Germinal center (tissue), 1 donor: Measurements from ENCODE around the gene SRSF9.
A peak's percentile ranks its signal among the peaks of the same experiment; 100 is the strongest.
"Not testable (repeated sequence)": the region's sequence is repeated elsewhere in the genome, so short reads cannot be mapped to it uniquely, and the experiment has no call there.

ENCODE experiments used
- DNase-seq: peaks from one replicate; pipeline ENCODE4 v3.0.0; 2012; ENCODE audit warnings: mixed read lengths, low spot score

Gene SRSF9

DNA sequence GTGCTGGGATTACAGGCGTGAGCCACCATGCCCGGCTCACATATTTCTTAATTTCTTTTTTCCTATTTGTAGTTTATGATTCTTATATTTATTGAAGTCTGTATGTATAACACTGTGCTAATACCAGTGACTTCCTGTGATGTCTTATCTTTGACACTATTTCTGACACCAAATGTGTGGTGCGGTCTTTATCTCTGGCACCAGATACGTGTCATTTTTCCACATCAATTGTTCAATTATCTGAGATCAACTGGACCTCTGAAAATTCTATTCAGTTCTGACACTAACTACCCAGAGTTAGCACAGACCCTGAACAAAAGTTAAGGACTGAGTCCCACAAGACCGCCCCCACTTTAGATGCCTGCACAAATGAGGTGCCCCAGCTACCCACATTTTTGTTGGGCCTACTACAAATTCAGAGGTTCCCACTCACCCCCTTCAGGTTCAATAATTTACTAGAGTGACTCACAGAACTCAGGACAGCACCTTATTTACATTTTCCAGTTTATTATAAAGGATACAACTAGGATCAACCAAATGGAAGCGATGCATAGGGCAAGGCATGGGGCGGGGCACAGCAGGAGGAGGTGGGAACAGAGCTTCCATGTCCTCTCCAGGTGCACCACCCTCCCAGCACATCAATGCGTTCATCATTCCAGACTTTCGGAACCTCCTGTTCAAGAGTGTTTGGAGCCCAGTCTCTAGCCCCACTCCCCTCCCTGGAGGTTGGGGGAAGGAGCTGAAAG is 11.6 kb upstream of the SRSF9 start:
- no peak for DNase-seq

DNA sequence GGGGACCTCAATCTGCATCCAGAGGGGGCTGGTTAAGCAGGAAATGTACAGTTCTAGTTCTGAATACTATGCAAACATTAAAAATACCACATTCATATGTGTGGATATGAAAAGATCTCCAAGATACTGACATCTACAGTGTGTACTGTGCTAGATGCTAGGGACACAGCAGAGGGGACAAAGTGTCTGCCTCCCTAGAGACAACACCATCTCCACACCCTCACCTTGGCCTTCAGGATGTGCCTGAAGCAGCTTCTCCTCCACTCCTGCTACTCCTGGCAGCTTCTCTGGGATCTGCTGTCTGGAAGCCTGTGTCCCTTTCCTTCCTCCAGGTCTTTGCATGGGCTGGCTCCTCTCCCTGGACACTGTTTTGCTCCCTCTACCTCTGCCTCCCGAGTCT is 10.7 kb upstream of the SRSF9 start:
- no peak for DNase-seq

- DNase-seq, result no peak
Observed at GRCh38 chr12:120479458-120479857, 9.9 kb upstream of the SRSF9 start.

GRCh38 chr12:120475643-120476042 is 6.1 kb upstream of the SRSF9 start:
- DNase-seq, result no peak

GRCh38 chr12:120474616-120474960 is 5.0 kb upstream of the SRSF9 start:
- DNase-seq, result no peak

DNA sequence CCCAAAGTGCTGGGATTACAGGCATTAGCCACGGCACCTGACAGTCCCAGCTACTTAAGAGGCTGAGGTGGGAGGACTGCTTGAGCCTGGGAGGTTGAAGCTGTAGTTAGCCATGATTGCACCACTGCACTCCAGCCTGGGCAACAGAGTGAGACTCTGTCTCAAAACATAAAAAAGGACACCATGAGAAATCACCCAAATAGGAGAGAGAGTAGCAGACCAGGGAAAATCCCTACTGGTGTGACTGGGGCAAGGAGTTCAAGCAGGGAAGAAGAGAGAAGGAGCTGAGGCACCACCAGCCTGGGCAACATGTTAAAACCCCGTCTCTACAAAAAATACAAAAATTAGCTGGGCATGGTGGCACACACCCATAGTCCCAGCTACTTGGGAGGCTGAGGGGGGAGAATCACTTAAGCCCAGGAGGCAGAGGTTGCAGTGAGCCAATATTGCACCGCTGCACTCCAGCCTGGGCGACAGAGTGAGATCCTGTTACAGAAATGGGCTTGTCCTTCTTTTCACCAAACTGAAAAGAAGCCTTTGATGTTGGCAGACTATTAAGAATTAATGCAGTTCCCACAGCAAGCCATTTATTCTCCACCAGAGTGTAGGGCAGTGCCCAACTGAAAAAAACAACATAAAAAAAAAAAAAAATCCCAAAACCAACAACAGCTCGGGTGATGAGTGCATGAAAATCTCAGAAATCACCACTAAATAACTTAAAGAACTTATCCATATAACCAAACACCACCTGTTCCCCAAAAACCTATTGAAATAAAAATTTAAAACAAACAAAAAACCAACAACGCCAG is 4.5 kb upstream of the SRSF9 start:
- no peak for DNase-seq

- no peak for DNase-seq
Observed at GRCh38 chr12:120472521-120472920, 3.0 kb upstream of the SRSF9 start.

- DNase-seq, result peak; percentile 25
Observed at GRCh38 chr12:120470150-120470784, 719 bp upstream of the SRSF9 start.

- DNase-seq, result peak; percentile 74
Observed at GRCh38 chr12:120468821-120469449, 613 bp downstream of the SRSF9 start.

DNA sequence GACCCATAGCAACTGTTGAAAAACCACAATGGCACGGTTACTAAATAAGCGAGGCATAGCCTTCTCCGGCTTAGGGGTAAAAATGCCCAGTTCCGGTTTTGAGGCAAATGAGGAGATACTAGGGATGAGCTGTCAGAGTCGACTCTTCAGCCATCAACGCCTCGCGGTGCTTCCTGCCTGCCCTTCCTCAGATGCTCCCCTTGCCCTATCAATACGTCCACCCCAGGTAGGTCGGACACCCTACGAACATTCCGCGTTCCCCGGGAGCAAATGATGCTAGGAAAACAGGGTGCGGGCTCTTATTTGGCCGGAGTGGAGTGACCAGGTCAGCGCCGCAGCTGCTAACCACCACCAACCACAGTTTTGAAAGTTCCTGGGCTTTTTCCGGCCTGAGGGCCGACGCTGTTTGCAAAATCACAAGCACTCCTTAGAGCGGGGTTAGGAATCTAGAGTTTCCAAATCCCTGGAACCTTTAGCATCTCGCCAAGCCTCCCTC is 1.2 kb downstream of the SRSF9 start:
- DNase-seq, result peak; percentile 32

- no peak for DNase-seq
Observed at GRCh38 chr12:120467439-120467838, 2.1 kb downstream of the SRSF9 start.

GRCh38 chr12:120466560-120467315 is 2.8 kb downstream of the SRSF9 start:
- no peak for DNase-seq

GRCh38 chr12:120465756-120466155 is 3.8 kb downstream of the SRSF9 start:
- no peak for DNase-seq

- no peak for DNase-seq
Observed at GRCh38 chr12:120463712-120464111, 5.8 kb downstream of the SRSF9 start.

- no peak for DNase-seq
Observed at GRCh38 chr12:120462099-120462640, 7.4 kb downstream of the SRSF9 start.

DNA sequence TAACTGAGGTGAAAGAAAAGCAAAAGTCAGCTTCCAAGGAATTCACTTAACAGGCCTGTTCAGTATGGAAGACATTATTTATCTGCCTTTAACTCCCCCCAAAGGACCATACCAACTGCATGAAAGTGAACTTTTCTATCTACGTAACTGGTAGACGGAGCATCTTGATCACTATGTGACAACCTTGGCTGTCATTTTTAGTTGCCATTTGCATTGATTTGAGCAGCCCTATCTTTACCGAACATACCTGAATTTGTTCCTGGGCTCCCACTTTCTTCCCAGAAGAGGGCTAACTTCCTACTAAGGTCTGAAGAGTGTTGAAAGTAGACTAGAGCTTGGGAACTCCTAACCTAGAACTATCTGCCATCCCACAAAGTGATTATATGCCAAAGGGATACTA is 9.4 kb downstream of the SRSF9 start:
- no peak for DNase-seq

DNA sequence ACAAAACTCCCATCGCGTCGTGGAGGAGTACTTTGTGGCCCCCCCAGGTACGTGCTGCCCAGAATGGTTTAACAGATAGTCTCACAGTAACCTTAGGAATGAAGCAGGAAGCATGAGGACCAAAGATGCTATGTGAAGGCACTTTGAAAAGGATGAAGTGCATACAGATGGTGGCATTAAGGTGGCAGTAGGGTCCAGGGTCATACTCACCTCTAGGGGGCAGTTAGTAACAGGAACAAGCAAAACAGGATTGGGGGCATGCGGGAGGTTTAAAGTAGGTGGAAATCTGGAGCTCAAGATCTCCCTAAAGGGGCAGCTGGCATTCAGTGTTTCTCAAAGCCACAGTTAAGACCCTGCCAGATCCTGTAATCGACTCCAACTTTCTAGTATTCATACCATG is 12.4 kb downstream of the SRSF9 start:
- DNase-seq, result peak; percentile 26

DNA sequence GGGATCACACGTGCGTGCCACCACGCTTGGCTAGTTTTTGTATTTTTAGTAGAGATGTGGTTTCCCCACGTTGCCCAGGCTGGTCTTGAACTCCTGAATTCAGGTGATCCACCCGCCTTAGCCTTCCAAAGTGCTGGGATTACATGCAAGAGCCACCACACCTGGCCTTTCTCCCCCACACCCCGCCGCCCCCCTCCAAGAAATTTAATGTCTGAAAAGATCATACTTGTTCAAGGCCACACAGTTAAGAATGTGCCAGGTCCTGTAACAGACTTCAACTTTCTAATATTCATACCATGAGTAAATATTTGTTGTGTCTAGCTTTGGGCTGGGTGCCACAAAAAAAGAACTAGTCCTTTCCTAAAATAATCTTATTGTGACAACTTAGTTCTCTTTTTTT is 14.2 kb downstream of the SRSF9 start:
- DNase-seq, result peak; percentile 15

- DNase-seq, result peak; percentile 69
Observed at GRCh38 chr12:120453977-120454376, 15.6 kb downstream of the SRSF9 start.

DNA sequence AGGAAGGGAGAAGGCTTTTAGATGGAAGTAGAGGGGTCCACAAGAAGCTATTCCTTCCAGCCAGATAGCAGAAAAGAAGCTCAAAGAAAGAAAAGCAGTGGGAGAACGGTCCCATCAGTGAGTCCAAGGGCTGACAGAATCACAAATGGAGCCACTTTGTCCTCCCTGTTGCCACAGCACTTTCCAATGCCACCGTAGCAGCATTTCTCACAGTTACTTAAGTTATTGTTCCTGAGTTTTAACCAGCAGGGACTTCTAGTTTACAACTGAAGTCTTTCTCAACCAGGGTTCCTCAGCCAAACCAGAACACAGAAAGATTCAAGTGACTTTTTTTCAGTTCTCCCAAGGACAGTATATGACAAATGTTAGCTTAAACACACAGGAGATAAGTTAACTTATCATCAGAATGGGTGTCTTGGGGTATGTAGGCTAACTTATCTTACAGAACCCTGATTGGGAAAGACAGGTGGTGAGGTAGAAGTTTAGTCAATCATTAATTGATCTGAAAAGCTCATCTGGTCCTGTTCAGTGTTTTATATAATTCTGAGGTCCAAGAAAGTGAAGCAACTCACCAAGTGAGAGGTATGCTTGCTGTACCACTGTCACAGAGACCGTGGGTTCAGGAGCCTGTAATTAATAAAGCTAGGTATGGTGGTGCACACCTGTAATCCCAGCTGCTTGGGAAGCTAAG is 16.3 kb downstream of the SRSF9 start:
- no peak for DNase-seq

DNA sequence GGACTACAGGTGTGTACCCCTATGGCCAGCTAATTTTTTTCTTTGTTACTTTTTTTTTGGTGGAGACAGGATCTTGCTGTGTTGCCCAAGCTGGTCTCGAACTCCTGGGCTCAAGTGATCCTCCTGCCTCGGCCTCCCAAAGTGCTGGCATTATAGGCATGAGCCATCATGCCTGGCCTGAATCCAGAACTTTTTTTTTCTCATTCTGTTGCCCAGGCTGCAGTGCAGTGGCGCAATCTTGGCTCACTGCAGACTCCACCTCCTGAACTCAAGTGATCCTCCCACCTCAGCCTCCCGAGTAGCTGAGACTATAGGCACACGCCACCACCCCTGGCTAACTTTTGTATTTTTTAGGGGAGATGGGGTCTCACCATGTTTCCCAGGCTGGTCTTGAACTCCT is 17.0 kb downstream of the SRSF9 start:
- DNase-seq, result not testable (repeated sequence)
